ENCODE results near the gene CCDC187. TPM values are rescaled to one million over a fixed set of nuclear protein-coding genes. Genes with fewer than 3 reads are reported as not detected.
A peak's percentile ranks its signal among the peaks of the same experiment; 100 is the strongest.

CCDC187 gene
- total RNA-seq, 2 donors from 2014 or later: 0.02 TPM; not detected in 1

DNA sequence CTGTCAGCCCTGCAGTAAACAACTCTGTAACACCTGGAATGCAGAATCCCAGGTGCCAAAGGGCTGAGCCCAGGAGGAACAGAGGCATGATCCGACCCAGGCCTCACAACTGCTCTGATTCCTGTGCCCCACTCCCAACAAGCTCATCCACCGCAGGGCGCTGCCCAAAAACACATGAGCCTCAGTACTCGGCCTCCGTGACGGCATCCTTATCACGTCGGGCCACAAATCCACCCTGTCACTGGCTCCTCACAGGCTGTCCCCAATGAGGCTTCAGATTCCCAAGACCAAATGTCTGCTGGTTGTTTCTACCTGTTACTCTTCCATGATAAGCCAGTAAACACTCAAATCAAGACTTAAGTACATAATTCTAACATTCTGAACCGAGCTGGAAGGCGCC is 73.5 kb downstream of the CCDC187 start:
- Mint-ChIP-seq H3K27ac (no peak overlapping the region), H3K9me3 (no peaks in the 10 kb centered on the region), H3K36me3 (peaks cover 0 to 4% of the 10 kb centered on the region in 2 donors)
- DNase-seq (ENCODE audit: low spot score in 2 of 2) (no peak), ATAC-seq (no peak)

DNA sequence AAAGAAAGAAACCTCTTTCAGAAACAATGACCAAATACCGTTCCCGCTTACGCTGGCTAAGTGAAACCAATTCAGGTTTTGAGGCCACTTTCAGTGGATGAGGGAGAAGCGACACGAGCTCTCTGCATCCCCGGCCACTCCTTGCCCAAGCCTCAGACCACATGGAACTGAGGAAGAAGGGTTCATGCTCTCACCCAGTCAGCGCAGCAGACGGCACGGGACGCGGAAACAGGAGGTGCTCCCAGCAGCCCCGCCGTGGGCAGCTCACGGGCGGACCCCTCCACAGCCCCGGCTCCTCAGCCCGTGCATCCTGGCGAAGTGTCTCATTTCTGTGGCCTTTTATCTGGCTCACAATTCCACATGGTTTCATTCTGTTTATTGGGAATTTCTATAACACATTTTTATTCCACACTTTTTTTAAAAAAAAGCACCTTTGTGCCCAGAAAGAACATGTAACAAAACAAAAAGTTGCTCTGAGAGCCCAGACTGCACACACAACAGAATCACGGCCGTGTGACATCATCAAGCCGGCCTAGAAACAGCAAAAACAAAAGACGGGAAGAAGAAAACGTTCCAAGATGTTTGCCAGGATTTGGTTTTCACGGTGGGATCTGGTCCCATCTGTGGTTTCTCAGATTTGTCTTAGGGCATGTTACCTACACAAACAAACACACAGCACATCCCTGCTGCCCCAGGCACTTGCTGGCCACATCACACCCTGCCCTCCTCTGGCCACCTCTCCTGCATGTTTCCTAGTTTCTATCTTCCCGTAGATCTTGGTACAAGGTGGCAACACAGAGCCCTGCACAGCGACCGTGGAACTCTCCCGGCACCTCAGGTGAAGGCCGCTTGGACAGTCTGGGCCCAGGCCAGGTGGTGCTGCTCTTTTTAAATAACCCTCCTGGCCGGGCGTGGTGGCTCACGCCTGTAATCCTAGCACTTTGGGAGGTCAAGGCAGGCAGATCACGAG is 74.5 kb downstream of the CCDC187 start:
- Mint-ChIP-seq H3K36me3 (peaks cover 4 to 5% of the 10 kb centered on the region in 2 donors), H3K27ac (peak overlapping the region; percentile 72 to 77), H3K9me3 (no peaks in the 10 kb centered on the region)
- no peak for ATAC-seq
- no peak for DNase-seq (ENCODE audit: low spot score in 2 of 2)

- ATAC-seq: peak; percentile 37 to 67
- Mint-ChIP-seq H3K36me3 (peaks cover 4 to 5% of the 10 kb centered on the region in 2 donors), H3K9me3 (no peaks in the 10 kb centered on the region), H3K27ac (peak overlapping the region; percentile 72 to 84)
- no peak for DNase-seq (ENCODE audit: low spot score in 2 of 2)
These were observed 75.6 kb downstream of the CCDC187 start for GRCh38 chr9:136228107-136228875.

GRCh38 chr9:136226680-136227407 is 77.0 kb downstream of the CCDC187 start:
- Mint-ChIP-seq H3K9me3 (no peaks in the 10 kb centered on the region), H3K36me3 (peaks cover 4 to 13% of the 10 kb centered on the region in 2 donors), H3K27ac (no peak overlapping the region)
- DNase-seq (ENCODE audit: low spot score in 2 of 2): no peak
- no peak for ATAC-seq

GRCh38 chr9:136225748-136226679 is 77.9 kb downstream of the CCDC187 start:
- peaks cover 4 to 13% of the 10 kb centered on the region in 2 donors for H3K36me3 Mint-ChIP-seq
- ATAC-seq (peak; percentile 70 to 88), DNase-seq (ENCODE audit: low spot score in 2 of 2) (peak in 1 of 2 donors; percentile 75)
- peak overlapping the region in 1 of 2 donors; percentile 69 for H3K27ac Mint-ChIP-seq
- no peaks in the 10 kb centered on the region for H3K9me3 Mint-ChIP-seq

GRCh38 chr9:136225366-136225747 is 78.5 kb downstream of the CCDC187 start:
- no peak for ATAC-seq
- no peak for DNase-seq (ENCODE audit: low spot score in 2 of 2)
- Mint-ChIP-seq H3K27ac (peak overlapping the region; percentile 16 to 69), H3K36me3 (peaks cover 9 to 13% of the 10 kb centered on the region in 2 donors), H3K9me3 (no peaks in the 10 kb centered on the region)

DNA sequence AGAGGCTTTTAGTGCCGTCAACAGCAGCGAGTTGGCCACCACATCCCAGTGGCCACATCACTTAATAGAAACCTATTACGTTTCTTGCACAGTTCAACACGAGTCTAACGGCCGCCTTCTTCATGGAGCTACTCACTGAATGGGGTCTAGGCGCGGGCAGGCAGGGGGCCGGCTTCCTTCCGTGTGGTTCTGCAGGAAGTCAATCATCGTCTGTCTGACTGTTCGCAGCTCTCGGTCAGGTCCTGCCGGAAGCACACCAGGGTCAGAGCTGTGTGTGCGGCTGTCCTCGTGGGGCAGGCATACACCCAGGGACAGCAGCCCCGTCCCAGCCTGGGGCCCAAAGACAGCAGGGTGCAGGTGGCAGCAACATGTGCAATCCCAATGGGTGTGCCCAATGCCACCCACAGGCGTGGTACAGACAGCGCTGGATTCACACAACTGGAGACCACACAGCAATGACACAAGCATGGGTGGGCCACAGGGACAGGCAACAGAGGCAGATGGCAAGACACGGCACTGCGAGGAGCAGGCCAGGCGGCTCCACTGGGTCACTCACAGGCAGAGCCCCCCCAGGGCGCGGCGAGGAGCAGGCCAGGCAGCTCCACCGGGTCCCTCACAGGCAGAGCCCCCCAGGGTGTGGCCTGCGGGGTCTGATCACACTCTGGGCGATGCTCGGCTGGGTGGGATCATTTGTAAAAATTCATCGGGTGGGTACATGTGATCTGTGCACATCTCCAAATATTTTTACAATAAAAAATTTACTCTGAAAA is 79.8 kb downstream of the CCDC187 start:
- DNase-seq (ENCODE audit: low spot score in 2 of 2): no peak
- Mint-ChIP-seq H3K36me3 (peaks cover 10 to 13% of the 10 kb centered on the region in 2 donors), H3K9me3 (no peaks in the 10 kb centered on the region), H3K27ac (no peak overlapping the region)
- ATAC-seq: no peak

DNA sequence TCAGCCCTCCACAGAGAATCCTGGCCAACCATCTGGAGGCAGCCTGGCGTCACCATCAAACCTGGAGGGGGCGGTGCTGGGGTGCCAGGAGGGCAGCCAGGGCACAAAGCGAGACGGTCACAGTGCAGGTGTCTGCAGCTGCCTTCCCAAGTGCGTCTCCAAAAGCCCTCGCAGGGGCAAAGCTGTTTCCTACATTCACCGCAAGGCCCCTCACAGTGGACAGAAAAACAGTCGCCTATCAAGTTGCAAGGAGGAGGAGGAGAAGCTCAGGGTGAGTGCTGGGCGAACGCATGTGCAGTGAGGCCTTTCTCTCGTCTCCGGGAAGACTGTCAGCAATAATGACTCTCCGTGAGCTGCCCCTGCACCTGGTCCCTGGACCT is 81.0 kb downstream of the CCDC187 start:
- Mint-ChIP-seq H3K27ac (no peak overlapping the region), H3K36me3 (peaks cover 10 to 13% of the 10 kb centered on the region in 2 donors), H3K9me3 (no peaks in the 10 kb centered on the region)
- no peak for DNase-seq (ENCODE audit: low spot score in 2 of 2)
- no peak for ATAC-seq

DNA sequence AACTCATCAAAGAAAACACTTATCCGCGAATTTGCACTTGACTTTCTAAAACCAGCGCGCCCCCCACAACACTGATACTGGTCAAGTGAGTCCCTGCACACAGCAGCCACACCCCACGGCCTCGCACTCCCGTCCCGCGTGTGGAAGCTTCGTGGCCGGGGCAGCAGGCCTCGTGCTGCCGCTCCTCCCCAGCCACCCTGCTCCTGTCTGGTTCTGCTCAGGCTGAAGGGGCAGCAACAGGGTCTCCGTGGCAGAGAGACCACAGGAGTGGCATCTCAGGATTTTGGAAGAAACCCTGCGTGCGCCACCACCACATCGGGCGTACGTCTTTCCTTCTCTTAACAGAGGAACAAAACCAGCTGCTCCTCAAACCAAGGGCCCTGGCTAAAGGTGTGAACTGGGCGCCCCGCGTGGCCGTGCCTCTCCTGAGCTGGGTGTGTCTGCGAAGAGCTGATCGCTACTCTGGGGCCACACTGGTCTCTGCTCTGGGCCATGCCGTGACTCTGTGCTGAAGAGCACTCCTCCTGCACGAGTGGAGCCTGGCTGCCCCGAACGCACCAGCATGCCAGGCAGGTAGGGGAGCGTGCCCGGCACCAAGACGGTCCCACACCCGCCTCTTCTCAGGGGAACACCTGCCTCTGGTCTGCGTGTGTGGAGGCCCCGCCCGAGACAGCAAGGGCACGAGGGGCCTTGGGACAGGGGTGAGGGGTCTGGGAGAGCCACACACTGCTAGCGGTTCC is 81.6 kb downstream of the CCDC187 start:
- H3K9me3 Mint-ChIP-seq: no peaks in the 10 kb centered on the region
- no peak overlapping the region for H3K27ac Mint-ChIP-seq
- DNase-seq (ENCODE audit: low spot score in 2 of 2): no peak
- H3K36me3 Mint-ChIP-seq: peaks cover 10 to 13% of the 10 kb centered on the region in 2 donors
- no peak for ATAC-seq

GRCh38 chr9:136220017-136220729 is 83.7 kb downstream of the CCDC187 start:
- ATAC-seq (peak; percentile 30 to 59), DNase-seq (ENCODE audit: low spot score in 2 of 2) (no peak)
- H3K27ac Mint-ChIP-seq: peak overlapping the region in 1 of 2 donors; percentile 53
- peaks cover 9 to 17% of the 10 kb centered on the region in 2 donors for H3K36me3 Mint-ChIP-seq
- H3K9me3 Mint-ChIP-seq: no peaks in the 10 kb centered on the region

DNA sequence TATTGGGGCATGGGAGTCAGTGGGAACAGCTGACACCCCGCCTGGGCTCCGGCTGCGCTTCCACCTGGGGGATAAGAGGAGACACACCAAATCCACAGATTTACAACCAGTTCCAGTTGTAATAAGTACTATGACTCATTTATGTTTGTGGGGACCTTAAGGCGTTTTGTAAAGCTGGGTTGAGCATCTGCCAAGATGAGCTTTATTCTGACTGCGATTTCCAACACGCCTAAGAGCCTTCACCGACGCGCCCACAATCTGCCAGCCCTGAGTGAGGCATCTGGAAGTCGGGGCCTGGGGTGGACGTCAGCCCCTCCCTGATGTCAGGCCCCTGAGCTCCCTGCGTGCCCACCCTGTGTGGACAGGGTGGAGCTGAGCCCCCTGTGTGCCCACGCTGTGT is 84.6 kb downstream of the CCDC187 start:
- peaks cover 14 to 21% of the 10 kb centered on the region in 2 donors for H3K36me3 Mint-ChIP-seq
- no peaks in the 10 kb centered on the region for H3K9me3 Mint-ChIP-seq
- DNase-seq (ENCODE audit: low spot score in 2 of 2): no peak
- no peak for ATAC-seq
- no peak overlapping the region for H3K27ac Mint-ChIP-seq

DNA sequence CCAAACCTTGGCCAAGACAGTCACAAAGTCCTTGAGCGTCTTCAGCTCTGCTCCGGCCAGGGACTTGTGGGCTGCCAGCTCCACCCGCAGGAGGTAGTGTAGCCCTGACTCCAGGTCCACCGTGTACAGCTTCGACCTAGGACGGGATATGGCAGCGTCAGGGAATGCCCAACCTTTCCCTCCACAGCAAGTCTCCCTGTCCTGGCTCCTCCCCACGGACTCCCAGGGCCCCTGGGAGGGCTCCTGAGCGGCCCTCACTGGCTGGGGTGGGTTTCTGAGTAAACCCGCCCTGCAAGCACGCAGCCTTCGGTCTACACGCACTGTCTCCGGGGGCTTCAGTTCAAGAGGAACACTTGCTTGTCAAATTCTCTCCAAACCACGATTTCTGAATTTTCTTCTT is 85.2 kb downstream of the CCDC187 start:
- H3K27ac Mint-ChIP-seq: no peak overlapping the region
- H3K36me3 Mint-ChIP-seq: peaks cover 14 to 21% of the 10 kb centered on the region in 2 donors
- no peaks in the 10 kb centered on the region for H3K9me3 Mint-ChIP-seq
- DNase-seq (ENCODE audit: low spot score in 2 of 2): no peak
- no peak for ATAC-seq

DNA sequence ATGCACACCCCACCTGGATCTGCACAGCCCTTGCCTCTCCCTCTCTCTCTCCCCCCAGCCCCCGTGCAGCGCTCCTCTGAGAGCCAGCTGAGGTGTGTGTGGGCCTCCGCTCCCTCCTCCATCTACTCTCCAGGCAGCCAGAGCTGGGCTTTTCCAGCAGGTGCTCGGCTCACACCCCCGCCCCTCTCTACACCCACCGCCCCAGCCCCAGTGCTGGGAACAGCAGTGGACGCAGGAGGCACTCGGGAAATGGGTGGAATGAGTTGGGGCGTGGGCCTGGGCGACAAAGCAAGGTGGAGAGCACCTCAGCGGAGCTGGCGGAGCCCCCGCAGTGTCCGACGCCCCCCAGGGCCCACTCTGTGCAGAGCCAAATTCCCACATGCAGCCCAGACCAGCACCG is 85.6 kb downstream of the CCDC187 start:
- Mint-ChIP-seq H3K9me3 (no peaks in the 10 kb centered on the region), H3K36me3 (peaks cover 14 to 21% of the 10 kb centered on the region in 2 donors), H3K27ac (no peak overlapping the region)
- DNase-seq (ENCODE audit: low spot score in 2 of 2) (no peak), ATAC-seq (no peak)

All from activated naive CD4-positive, alpha-beta T cell treated with anti-CD3 and anti-CD28 coated beads, Interleukin-2, amount 50 U/mL, for 72 hours (primary cell).